VCaP (cell line): ENCODE measurements around the gene PRLR.

Experiments
- H3K27ac ChIP-seq: fragments of 450-650 bp; 2 replicates; pipeline ENCODE4 v1.5.1; 2017
- CTCF ChIP-seq: fragments of 450-650 bp; conservative IDR thresholded peaks from 2 replicates; pipeline ENCODE4 v1.5.1; 2017; ENCODE audit warnings: mild to moderate bottlenecking, moderate library complexity

The PRLR gene

GRCh38 chr5:35035271-35035670 is 195.0 kb downstream of the PRLR start:
- no peak for TF ChIP-seq CTCF
- no peak overlapping the region for H3K27ac ChIP-seq

- TF ChIP-seq CTCF, result no peak
- no peak overlapping the region for H3K27ac ChIP-seq
Observed at GRCh38 chr5:35032356-35032755, 197.9 kb downstream of the PRLR start.

- no peak for TF ChIP-seq CTCF
- H3K27ac ChIP-seq, result no peak overlapping the region
Observed at GRCh38 chr5:35031276-35031675, 199.0 kb downstream of the PRLR start.

GRCh38 chr5:35030426-35031100 is 199.7 kb downstream of the PRLR start:
- TF ChIP-seq CTCF, result no peak; the same call in 1 of the 2 replicates
- H3K27ac ChIP-seq, result no peak overlapping the region

- no peak for TF ChIP-seq CTCF
- no peak overlapping the region for H3K27ac ChIP-seq
Observed at GRCh38 chr5:35029333-35029732, 201.0 kb downstream of the PRLR start.

GRCh38 chr5:35026941-35027340 is 203.3 kb downstream of the PRLR start:
- TF ChIP-seq CTCF, result no peak
- H3K27ac ChIP-seq, result peak overlapping the region; percentile 27

- peak overlapping the region; percentile 27 for H3K27ac ChIP-seq
- no peak for TF ChIP-seq CTCF
Observed at GRCh38 chr5:35026280-35026840, 203.9 kb downstream of the PRLR start.
